Central memory CD8-positive, alpha-beta T cell (primary cell): ENCODE data around the gene PFDN2.

ENCODE experiments used
- ATAC-seq: fragments of 150-1000 bp; cut with Tn5 transposase; replicated peaks from 2 replicates; pipeline ENCODE4 v1.10.0; 2022; ENCODE audit warnings: mild to moderate bottlenecking, moderate FRiP score, moderate number of reproducible peaks; ENCODE audit not compliant: poor library complexity, severe bottlenecking; ENCODE audit errors: extremely low read depth
- DNase-seq, 2 donors: peaks; one replicate each; pipeline ENCODE4 v3.0.0; 2021; ENCODE audit warnings: low spot score in 2 of 2
- H3K27ac Mint-ChIP-seq: one replicate; pipeline ENCODE4 v1.8.0; 2022; ENCODE audit warnings: low read depth, mild to moderate bottlenecking, moderate library complexity, mixed read lengths
- H3K27me3 Mint-ChIP-seq: one replicate; pipeline ENCODE4 v1.8.0; 2022; ENCODE audit warnings: mixed read lengths
- H3K36me3 Mint-ChIP-seq: one replicate; pipeline ENCODE4 v1.8.0; 2022; ENCODE audit warnings: mild to moderate bottlenecking, moderate library complexity, mixed read lengths; ENCODE audit not compliant: insufficient read depth
- H3K4me1 Mint-ChIP-seq: one replicate; pipeline ENCODE4 v1.8.0; 2022; ENCODE audit warnings: mixed read lengths
- H3K4me3 Mint-ChIP-seq: one replicate; pipeline ENCODE4 v1.8.0; 2022; ENCODE audit warnings: mild to moderate bottlenecking, moderate library complexity, mixed read lengths
- H3K9me3 Mint-ChIP-seq: one replicate; pipeline ENCODE4 v1.8.0; 2022; ENCODE audit warnings: mixed read lengths

PFDN2 gene

GRCh38 chr1:161114556-161114955 lies 3.3 kb downstream of the PFDN2 start:
- Mint-ChIP-seq H3K36me3 (peaks cover 18% of the 10 kb centered on the region), H3K4me3 (no peak overlapping the region), H3K4me1 (peaks cover 58% of the 10 kb centered on the region), H3K9me3 (no peaks in the 10 kb centered on the region), H3K27ac (peak overlapping the region; percentile 7), H3K27me3 (no peaks in the 10 kb centered on the region)
- no peak for ATAC-seq
- no peak for DNase-seq

GRCh38 chr1:161113915-161114314 lies 3.9 kb downstream of the PFDN2 start:
- peaks cover 17% of the 10 kb centered on the region for H3K36me3 Mint-ChIP-seq
- no peak for DNase-seq
- H3K4me3 Mint-ChIP-seq, result no peak overlapping the region
- peak overlapping the region; percentile 7 for H3K27ac Mint-ChIP-seq
- ATAC-seq, result no peak
- H3K9me3 Mint-ChIP-seq, result no peaks in the 10 kb centered on the region
- H3K27me3 Mint-ChIP-seq, result no peaks in the 10 kb centered on the region
- H3K4me1 Mint-ChIP-seq, result peaks cover 52% of the 10 kb centered on the region

GRCh38 chr1:161111527-161111926 lies 6.3 kb downstream of the PFDN2 start:
- H3K4me1 Mint-ChIP-seq, result peaks cover 35% of the 10 kb centered on the region
- no peak for ATAC-seq
- peaks cover 6% of the 10 kb centered on the region for H3K36me3 Mint-ChIP-seq
- peak overlapping the region; percentile 3 for H3K27ac Mint-ChIP-seq
- H3K4me3 Mint-ChIP-seq, result no peak overlapping the region
- H3K27me3 Mint-ChIP-seq, result no peaks in the 10 kb centered on the region
- no peaks in the 10 kb centered on the region for H3K9me3 Mint-ChIP-seq
- no peak for DNase-seq

- DNase-seq (no peak), ATAC-seq (no peak)
- Mint-ChIP-seq H3K4me3 (no peak overlapping the region), H3K36me3 (peaks cover 7% of the 10 kb centered on the region), H3K27me3 (no peaks in the 10 kb centered on the region), H3K27ac (peak overlapping the region; percentile 3), H3K4me1 (peaks cover 35% of the 10 kb centered on the region), H3K9me3 (no peaks in the 10 kb centered on the region)
Measured at GRCh38 chr1:161111117-161111516, 6.7 kb downstream of the PFDN2 start.

GRCh38 chr1:161106431-161106830 lies 11.4 kb downstream of the PFDN2 start:
- Mint-ChIP-seq H3K27me3 (no peaks in the 10 kb centered on the region), H3K4me3 (no peak overlapping the region), H3K27ac (peak overlapping the region; percentile 11), H3K4me1 (peaks cover 13% of the 10 kb centered on the region), H3K36me3 (peaks cover 9% of the 10 kb centered on the region), H3K9me3 (no peaks in the 10 kb centered on the region)
- no peak for ATAC-seq
- no peak for DNase-seq

- peaks cover 39% of the 10 kb centered on the region for H3K36me3 Mint-ChIP-seq
- peaks cover 27% of the 10 kb centered on the region for H3K4me1 Mint-ChIP-seq
- H3K4me3 Mint-ChIP-seq, result no peak overlapping the region
- H3K27me3 Mint-ChIP-seq, result peaks cover 7% of the 10 kb centered on the region
- no peaks in the 10 kb centered on the region for H3K9me3 Mint-ChIP-seq
- DNase-seq, result no peak
- H3K27ac Mint-ChIP-seq, result no peak overlapping the region
- no peak for ATAC-seq
Measured at GRCh38 chr1:161100556-161100955, 17.3 kb downstream of the PFDN2 start.

GRCh38 chr1:161099090-161099802 lies 18.6 kb downstream of the PFDN2 start:
- Mint-ChIP-seq H3K9me3 (no peaks in the 10 kb centered on the region), H3K36me3 (peaks cover 37% of the 10 kb centered on the region), H3K27ac (peak overlapping the region; percentile 39), H3K27me3 (peaks cover 7% of the 10 kb centered on the region), H3K4me1 (peaks cover 21% of the 10 kb centered on the region), H3K4me3 (peak overlapping the region; percentile 88)
- ATAC-seq (no peak), DNase-seq (no peak)

GRCh38 chr1:161098210-161099068 lies 19.4 kb downstream of the PFDN2 start, which contains the start of gene KLHDC9:
Gene KLHDC9 (plus strand): TSS chr1:161098361. CDS start chr1:161098536, 175 bp downstream.
- Mint-ChIP-seq H3K27me3 (peaks cover 7% of the 10 kb centered on the region), H3K36me3 (peaks cover 37% of the 10 kb centered on the region), H3K4me3 (peak within 1 kb of the TSS; percentile 88), H3K27ac (peak within 1 kb of the TSS; percentile 100), H3K9me3 (no peaks in the 10 kb centered on the region), H3K4me1 (peaks cover 21% of the 10 kb centered on the region)
- DNase-seq (peak; percentile 46 to 58), ATAC-seq (peak; percentile 72)

- Mint-ChIP-seq H3K27ac (peak overlapping the region; percentile 100), H3K4me3 (no peak overlapping the region), H3K27me3 (peaks cover 7% of the 10 kb centered on the region), H3K36me3 (peaks cover 33% of the 10 kb centered on the region), H3K4me1 (peaks cover 21% of the 10 kb centered on the region), H3K9me3 (no peaks in the 10 kb centered on the region)
- ATAC-seq, result no peak
- no peak for DNase-seq
Measured at GRCh38 chr1:161096530-161096929, 21.3 kb downstream of the PFDN2 start.

- Mint-ChIP-seq H3K9me3 (no peaks in the 10 kb centered on the region), H3K27ac (no peak overlapping the region), H3K4me1 (peaks cover 21% of the 10 kb centered on the region), H3K36me3 (peaks cover 30% of the 10 kb centered on the region), H3K27me3 (peaks cover 7% of the 10 kb centered on the region), H3K4me3 (no peak overlapping the region)
- DNase-seq (no peak), ATAC-seq (no peak)
Measured at GRCh38 chr1:161096015-161096414, 21.8 kb downstream of the PFDN2 start.

- Mint-ChIP-seq H3K4me3 (no peak overlapping the region), H3K36me3 (peaks cover 25% of the 10 kb centered on the region), H3K27ac (peak overlapping the region; percentile 88), H3K27me3 (peaks cover 7% of the 10 kb centered on the region), H3K9me3 (no peaks in the 10 kb centered on the region), H3K4me1 (peaks cover 21% of the 10 kb centered on the region)
- no peak for DNase-seq
- no peak for ATAC-seq
Measured at GRCh38 chr1:161095230-161095629, 22.6 kb downstream of the PFDN2 start.

- peaks cover 7% of the 10 kb centered on the region for H3K27me3 Mint-ChIP-seq
- no peak overlapping the region for H3K27ac Mint-ChIP-seq
- H3K4me1 Mint-ChIP-seq, result peaks cover 21% of the 10 kb centered on the region
- DNase-seq (no peak), ATAC-seq (no peak)
- no peak overlapping the region for H3K4me3 Mint-ChIP-seq
- H3K36me3 Mint-ChIP-seq, result peaks cover 25% of the 10 kb centered on the region
- no peaks in the 10 kb centered on the region for H3K9me3 Mint-ChIP-seq
Measured at GRCh38 chr1:161094481-161094880, 23.4 kb downstream of the PFDN2 start.

- Mint-ChIP-seq H3K27ac (no peak overlapping the region), H3K4me1 (peaks cover 8% of the 10 kb centered on the region)
- ATAC-seq, result no peak
Measured at GRCh38 chr1:161092621-161093028, 25.2 kb downstream of the PFDN2 start.

More at GRCh38 chr1:161092621-161093028, 25.2 kb downstream of the PFDN2 start:
- no peak overlapping the region for H3K4me3 Mint-ChIP-seq
- peaks cover 13% of the 10 kb centered on the region for H3K36me3 Mint-ChIP-seq
- DNase-seq, result no peak
- no peaks in the 10 kb centered on the region for H3K9me3 Mint-ChIP-seq
- peaks cover 2% of the 10 kb centered on the region for H3K27me3 Mint-ChIP-seq
